H1 (cell line): ENCODE data around the gene KIF26B. TPM values are rescaled to one million over a fixed set of nuclear protein-coding genes. Genes with fewer than 3 reads are reported as not detected.

Experiments
- ATF2 ChIP-seq: IDR thresholded peaks from 2 replicates; pipeline ENCODE4 v1.6.1; 2012; ENCODE audit warnings: low read length, inconsistent platforms
- ATF3 ChIP-seq: IDR thresholded peaks from 2 replicates; pipeline ENCODE4 v1.6.1; 2011; ENCODE audit warnings: low read depth, mild to moderate bottlenecking, low read length; ENCODE audit not compliant: insufficient read depth
- CHD7 ChIP-seq: fragments of 300-600 bp; sonication (generic); IDR thresholded peaks from 2 replicates; pipeline ENCODE4 v1.7.1; 2012; ENCODE audit warnings: low read length, moderate library complexity, mild to moderate bottlenecking, inconsistent platforms; ENCODE audit not compliant: insufficient replicate concordance
- EZH2 ChIP-seq: fragments of 200-600 bp; sonication (generic); IDR thresholded peaks from 2 replicates; pipeline ENCODE4 v1.7.1; 2012; ENCODE audit warnings: low read depth, mild to moderate bottlenecking, moderate library complexity, low read length, inconsistent platforms; ENCODE audit not compliant: severe bottlenecking
- GABPA ChIP-seq: IDR thresholded peaks from 2 replicates; pipeline ENCODE4 v1.6.1; 2011; ENCODE audit warnings: mild to moderate bottlenecking, low read length, moderate library complexity, borderline replicate concordance; ENCODE audit not compliant: insufficient read depth
- HDAC6 ChIP-seq: IDR thresholded peaks from one replicate; pipeline ENCODE4 v1.7.1; 2012; ENCODE audit warnings: low read depth, mild to moderate bottlenecking, inconsistent platforms, low read length, moderate library complexity
- NANOG ChIP-seq: IDR thresholded peaks from 2 replicates; pipeline ENCODE4 v1.6.1; 2011; ENCODE audit warnings: low read length, low read depth, mild to moderate bottlenecking, inconsistent platforms; ENCODE audit not compliant: insufficient read depth, poor library complexity, severe bottlenecking
- TAF7 ChIP-seq: optimal IDR thresholded peaks from 2 replicates; pipeline ENCODE3; 2011; ENCODE audit warnings: low read depth, mild to moderate bottlenecking, inconsistent platforms, low read length, moderate library complexity, borderline replicate concordance
- polyA plus RNA-seq, 7 experiments: library from polyadenylated mRNA; depleted of rRNA in 3 of 7; stranded (reverse) in 5 of 7; unstranded in 2 of 7; fragments of >200 nt in 5 of 7; fragments of 200-250 nt in 2 of 7; gene quantifications; 1 replicate in 5 of 7; 2 replicates in 1 of 7; 4 replicates in 1 of 7; pipeline versions ENCODE4 v1.2.1 to v1.2.3, GENCODE V29; 2011 to 2013; ENCODE audit warnings: missing spikeins in 2 of 7, mixed read lengths in 2 of 7
- total RNA-seq: library from RNA; stranded (reverse); fragmentation: NEBNext Ultra II Directional; extraction: Animal tissue kit (Norgen Biotek cat#: 25700); gene quantifications from 2 replicates; pipeline ENCODE4 v1.2.1, GENCODE V29; 2021

KIF26B gene
- total and polyA plus RNA-seq, 2 of the 8 experiments (the other 6 are each of a cell fraction or from before 2014, with no cell fraction given) = 0.06 to 0.28 TPM

- TF ChIP-seq CHD7 = no peak
- TF ChIP-seq GABPA = no peak
- TF ChIP-seq TAF7 = no peak
- no peak for TF ChIP-seq EZH2
- TF ChIP-seq ATF2 = no peak
- TF ChIP-seq NANOG = no peak
- no peak for TF ChIP-seq HDAC6
- no peak for TF ChIP-seq ATF3
These were observed 38.7 kb upstream of the KIF26B start (continued) for GRCh38 chr1:245116131-245116530.
